ENCODE results near the gene SMC1B.

DNA sequence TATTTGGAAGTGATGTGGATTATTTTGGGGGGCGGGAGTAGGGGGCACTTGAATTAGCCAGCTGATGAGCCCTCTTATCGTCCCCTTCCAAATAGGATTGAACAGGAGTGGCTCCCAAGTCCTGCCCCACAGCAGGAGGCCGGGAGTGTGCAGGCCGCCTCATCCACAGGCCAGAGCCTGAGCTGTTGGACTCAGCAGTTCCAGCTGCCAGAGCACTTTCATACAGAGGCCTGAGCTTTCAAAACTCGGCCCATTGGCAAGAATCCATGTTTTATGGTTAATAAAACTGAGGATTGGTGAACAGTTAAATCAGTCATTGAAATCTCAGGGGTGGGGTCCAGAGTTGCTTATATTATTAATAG lies 94.1 kb downstream of the SMC1B start:
- TF ChIP-seq SIN3A (IDR thresholded peaks at IDR 0.05; ENCODE audit: borderline replicate concordance, insufficient read depth, low read depth, low read length), result no peak
- no peak for TF ChIP-seq CTCF (IDR thresholded peaks at IDR 0.05)
- TF ChIP-seq POLR2AphosphoS5 (IDR thresholded peaks at IDR 0.05; ENCODE audit: low read depth, low read length), result no peak
